GM12801 (cell line): ENCODE data around the gene SDHD.

Experiments used
- CTCF ChIP-seq: IDR thresholded peaks from one replicate; pipeline ENCODE4 v1.5.1; 2011; ENCODE audit warnings: control low read depth; ENCODE audit not compliant: insufficient read length; ENCODE audit errors: extremely low read depth

SDHD gene

GRCh38 chr11:112086422-112087191, at the start of gene SDHD, which contains the start of gene TIMM8B:
Gene SDHD, plus strand, starts transcription at chr11:112086873. Its CDS starts 35 bp downstream, at chr11:112086908.
Gene TIMM8B, minus strand, starts transcription at chr11:112086756. Its CDS starts 33 bp downstream, at chr11:112086723.
- TF ChIP-seq CTCF, result no peak

- TF ChIP-seq CTCF, result no peak
These were observed 49.1 kb upstream of the SDHD start for GRCh38 chr11:112037527-112037926.

GRCh38 chr11:112042161-112042960, 44.3 kb upstream of the SDHD start:
- TF ChIP-seq CTCF, result no peak

- TF ChIP-seq CTCF, result no peak
These were observed 43.7 kb upstream of the SDHD start for GRCh38 chr11:112042961-112043304.

GRCh38 chr11:112044961-112045360, 41.7 kb upstream of the SDHD start:
- TF ChIP-seq CTCF, result no peak

GRCh38 chr11:112049777-112050176, 36.9 kb upstream of the SDHD start:
- no peak for TF ChIP-seq CTCF

- no peak for TF ChIP-seq CTCF
These were observed 36.0 kb upstream of the SDHD start for GRCh38 chr11:112050721-112051120.
